A549 treated with AZD9567 at 1 μM for 4 hours (cell line): ENCODE results near the gene NGRN. TPM values are rescaled to one million over a fixed set of nuclear protein-coding genes. Genes with fewer than 3 reads are reported as not detected.

Source experiments
- total RNA-seq: library from RNA; stranded (reverse); fragments of 200-300 nt; extraction: Qiagen RNA extraction; gene quantifications from 5 replicates; pipeline ENCODE4 v1.2.3, GENCODE V29; 2022; ENCODE audit not compliant: insufficient read depth

The NGRN gene
- 109 to 116 TPM (median 110 TPM) in 5 replicates for total RNA-seq

GRCh38 chr15:90265271-90266060, at the start of gene NGRN:
NGRN (plus strand) TSS chr15:90265672; CDS start chr15:90265713, 41 bp downstream.

GRCh38 chr15:90233387-90234095, 31.9 kb upstream of the NGRN start, which contains the start of gene CIB1:
CIB1 (minus strand) TSS chr15:90233941; CDS start chr15:90233885, 56 bp downstream.

GRCh38 chr15:90234096-90234988, 31.1 kb upstream of the NGRN start, which contains the start of gene GDPGP1:
GDPGP1 (plus strand) TSS chr15:90234209; CDS start chr15:90240909, 6,700 bp downstream.

GRCh38 chr15:90249203-90249863, 16.1 kb upstream of the NGRN start, which contains the start of gene TTLL13:
TTLL13 (plus strand) TSS chr15:90249556; CDS start chr15:90250631, 1,075 bp downstream.

Other genes starting within 250 kb of the NGRN start
- gene IDH2, start 163.2 kb upstream of the NGRN start, total RNA-seq: 41.0 to 48.4 TPM (median 47.3 TPM) in 5 replicates
- gene SEMA4B, start 64.3 kb upstream of the NGRN start, total RNA-seq: 60.7 to 85.0 TPM (median 82.2 TPM) in 5 replicates
- 179 to 231 TPM (median 224 TPM) in 5 replicates for gene CIB1, start 31.7 kb upstream of the NGRN start, total RNA-seq
- 3.1 to 5.1 TPM (median 4.6 TPM) in 5 replicates for gene GDPGP1, start 31.5 kb upstream of the NGRN start, total RNA-seq
- 0.10 to 0.26 TPM (median 0.15 TPM) in 4 of 5 replicates, not detected in the other for gene TTLL13, start 16.1 kb upstream of the NGRN start, total RNA-seq
- 0.56 to 1.5 TPM (median 1.3 TPM) in 5 replicates for gene ZNF774, start 86.6 kb downstream of the NGRN start, total RNA-seq
- 148 to 273 TPM (median 155 TPM) in 5 replicates for gene IQGAP1, start 122.6 kb downstream of the NGRN start, total RNA-seq